Activated CD8-positive, alpha-beta memory T cell treated with anti-CD3 and anti-CD28 coated beads, Interleukin-2, amount 50 U/mL, for 4 hours (primary cell): Measurements from ENCODE around the gene OTX1.
"Not testable (repeated sequence)": the region's sequence is repeated elsewhere in the genome, so short reads cannot be mapped to it uniquely, and the experiment has no call there.

Experiments used
- DNase-seq: peaks from one replicate; pipeline ENCODE4 v3.0.0-alpha.2; 2020

OTX1 gene

DNA sequence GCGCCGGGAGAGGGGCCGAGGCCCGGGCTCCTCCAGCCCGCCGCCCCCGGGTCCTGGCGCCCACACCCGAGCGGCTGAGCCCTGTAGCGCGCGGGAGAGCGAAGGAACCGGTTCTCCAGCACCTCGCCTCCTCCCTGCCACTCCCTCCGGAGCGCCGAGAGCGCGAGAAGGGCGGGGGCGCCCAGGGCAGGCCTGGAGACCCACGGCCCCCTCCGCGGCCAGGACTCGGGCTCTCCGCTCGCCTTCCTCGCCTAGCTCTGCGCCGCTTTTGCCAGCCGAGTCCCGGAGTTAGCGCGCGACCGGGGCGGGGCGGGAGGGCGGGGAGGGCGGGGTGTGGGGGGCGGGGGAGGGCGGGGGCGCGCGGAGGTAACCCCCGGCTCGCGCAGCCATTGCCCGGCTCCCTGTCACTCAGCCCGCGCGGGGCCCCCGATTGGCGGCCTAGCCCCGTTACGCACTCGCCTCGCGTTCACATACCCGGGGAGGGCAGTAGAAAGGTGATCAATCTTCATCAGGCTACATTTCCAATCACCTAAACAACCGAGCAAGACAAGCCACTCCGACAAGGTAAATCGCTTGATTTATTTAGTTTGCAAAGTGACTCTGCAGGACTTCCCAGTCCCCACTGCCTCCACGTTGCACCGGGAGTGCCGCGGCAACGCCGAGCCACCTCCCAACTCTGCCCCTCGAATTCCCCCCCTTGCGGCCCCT is at the start of gene OTX1:
TSS of gene OTX1 (plus strand) at position 497 of the 708 bp plus-strand sequence. CDS start 2,161 bp downstream, outside the sequence.
- DNase-seq = peak; percentile 57

DNA sequence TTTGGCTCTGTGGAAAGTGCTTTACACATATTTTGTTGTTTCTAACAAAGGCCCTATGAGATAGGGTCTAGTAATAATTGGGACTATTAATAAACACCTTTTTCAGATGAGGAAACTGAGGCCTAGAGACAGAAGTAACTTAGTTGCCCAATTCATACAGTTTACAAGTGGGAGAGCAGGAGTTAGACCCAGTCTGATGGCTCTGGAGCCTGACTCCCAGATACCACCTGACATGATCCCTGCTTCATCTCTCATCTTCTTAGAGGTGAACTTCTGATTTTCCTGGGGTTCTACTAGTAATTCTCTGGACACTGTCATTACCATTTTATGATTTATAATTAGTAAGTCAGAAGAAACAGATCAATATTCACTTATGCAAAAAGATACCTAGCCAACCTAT is 49.1 kb upstream of the OTX1 start:
- DNase-seq = no peak

DNA sequence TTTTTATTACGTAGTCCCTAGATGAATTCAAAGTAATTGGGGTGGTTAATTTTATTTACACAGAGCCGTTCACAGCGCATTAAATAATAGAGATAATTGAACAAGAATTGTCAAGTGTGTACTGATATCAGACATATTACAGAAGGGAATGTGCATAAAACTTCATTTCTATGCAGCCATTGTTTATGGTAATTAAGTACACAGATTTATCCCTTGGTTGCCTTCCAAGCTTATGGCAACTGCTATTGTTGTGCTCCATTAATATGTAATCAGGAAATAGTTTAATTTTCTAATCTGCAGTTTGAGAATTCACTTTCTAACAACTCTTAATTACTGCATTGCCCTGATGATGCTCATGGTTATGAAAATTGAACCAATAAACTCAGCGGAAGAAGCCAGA is 47.3 kb upstream of the OTX1 start:
- no peak for DNase-seq

DNA sequence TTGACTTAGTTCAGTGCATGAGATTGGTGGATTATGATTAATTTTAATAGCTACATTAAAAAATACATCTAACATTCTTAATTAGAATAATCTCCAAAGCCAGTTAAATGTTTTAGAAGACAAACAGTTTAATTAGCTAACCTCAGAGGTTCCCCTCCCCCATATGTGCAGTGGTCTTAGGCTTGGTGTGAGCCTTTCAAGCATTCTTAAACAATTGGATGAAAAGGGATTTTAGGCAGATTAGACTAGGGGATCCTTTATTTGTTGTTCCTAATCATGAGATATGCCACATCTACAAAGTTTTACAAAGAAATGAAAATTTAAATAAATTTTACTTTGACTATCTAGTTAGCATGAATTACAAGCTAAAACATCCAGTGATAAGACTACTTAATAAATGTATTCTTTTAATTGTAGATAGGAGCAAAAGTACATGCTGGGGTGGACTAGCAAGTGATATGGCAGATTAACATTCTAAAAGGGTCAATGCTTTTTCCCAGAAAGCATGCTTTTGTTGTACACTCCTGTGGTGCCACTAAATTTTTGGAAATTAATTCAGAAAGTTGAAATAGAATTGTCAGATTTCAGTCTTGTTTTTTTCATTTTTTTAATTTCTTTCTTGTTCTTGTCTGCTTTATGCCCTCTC is 42.7 kb upstream of the OTX1 start:
- no peak for DNase-seq

DNA sequence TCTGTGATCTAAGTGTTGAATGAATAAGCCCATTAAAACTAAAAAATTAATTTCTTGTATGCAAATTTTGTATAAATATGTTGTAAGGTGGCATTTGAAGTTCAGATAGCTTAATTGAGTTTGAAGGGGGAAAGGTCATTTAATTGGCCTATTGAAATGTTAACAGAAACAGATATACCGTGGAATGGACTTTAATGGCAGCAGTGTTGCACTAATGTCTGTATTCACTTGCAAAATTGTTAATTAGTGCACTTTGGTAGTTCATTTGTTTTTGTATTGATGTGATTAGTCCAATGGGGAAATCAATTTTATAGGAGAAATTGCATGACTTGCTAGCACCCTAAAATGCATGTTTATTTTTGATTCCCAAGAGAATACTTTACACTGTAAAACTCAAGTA is 41.8 kb upstream of the OTX1 start:
- DNase-seq = no peak

DNA sequence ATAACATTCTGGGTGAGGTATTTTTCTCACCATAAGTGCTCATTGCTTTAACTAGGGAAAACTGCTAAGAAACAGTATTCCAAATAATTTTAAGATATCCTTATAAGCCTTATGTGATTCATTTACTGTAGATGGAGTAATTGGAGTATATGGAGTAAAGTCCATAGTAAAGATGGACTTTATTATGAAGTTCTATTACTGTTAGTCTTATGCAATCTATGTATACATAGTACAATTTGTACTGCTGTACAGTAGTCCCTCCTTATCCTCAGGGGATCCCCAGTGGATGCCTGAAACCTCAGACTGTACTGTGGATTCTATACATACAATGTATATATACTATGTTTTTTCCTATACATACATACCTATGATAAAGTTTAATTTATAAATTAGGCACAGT is 41.1 kb upstream of the OTX1 start:
- DNase-seq = no peak

DNA sequence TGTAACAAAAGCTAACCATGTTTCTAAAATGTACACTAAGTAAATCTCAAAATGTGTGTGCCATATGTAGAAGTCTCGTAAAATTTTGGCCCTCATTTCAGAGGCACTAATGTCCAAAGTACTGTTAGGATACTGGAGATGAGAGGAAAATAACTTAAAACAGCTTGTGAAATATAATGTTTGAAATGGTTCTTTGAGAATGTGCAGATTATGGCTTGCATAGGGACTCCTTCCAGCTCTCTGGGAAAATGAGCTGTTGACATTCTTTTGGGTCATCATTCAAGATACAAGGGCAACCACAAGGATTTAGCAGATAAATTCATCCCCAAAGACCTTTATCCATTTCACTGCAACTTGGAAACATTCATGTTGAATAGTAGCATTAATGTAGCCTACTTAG is 38.1 kb upstream of the OTX1 start:
- DNase-seq = no peak

DNA sequence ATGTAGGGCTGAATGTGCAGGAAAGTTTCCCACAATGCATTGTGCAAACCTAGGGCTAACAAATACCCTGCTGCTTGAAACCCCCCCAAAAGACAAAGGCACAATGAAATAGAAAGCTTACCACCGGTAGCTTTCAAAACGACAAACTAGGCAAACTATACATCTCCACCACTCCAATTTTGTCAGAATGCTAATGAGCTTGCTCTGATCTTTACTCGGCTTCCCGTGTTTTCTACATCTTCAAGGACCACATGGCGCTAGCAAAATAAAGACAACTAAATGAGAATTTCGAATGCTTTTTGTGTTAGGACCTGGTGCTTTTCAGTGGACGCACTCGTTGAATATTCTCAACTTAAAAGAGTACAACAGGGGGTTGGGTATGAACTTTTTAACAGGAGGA is 37.2 kb upstream of the OTX1 start:
- DNase-seq = no peak

DNA sequence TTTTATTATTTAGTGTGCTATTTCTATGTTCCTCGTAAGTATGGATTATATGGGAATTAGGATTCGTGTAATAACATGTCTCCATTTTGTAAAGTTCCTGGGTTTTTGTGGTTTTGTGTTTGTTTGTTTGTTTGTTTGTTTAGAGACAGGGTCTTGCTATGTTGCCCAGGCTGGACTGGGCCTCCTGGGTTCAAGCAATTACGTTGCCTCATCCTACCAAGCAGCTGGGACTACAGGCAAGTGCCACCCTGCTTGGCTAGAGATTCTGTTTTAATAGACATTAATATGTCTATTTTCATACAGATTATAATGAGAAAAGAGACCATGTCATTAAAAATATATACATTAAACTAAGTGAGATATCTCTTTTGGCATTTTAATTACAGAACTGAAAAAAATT is 35.2 kb upstream of the OTX1 start:
- DNase-seq = no peak

DNA sequence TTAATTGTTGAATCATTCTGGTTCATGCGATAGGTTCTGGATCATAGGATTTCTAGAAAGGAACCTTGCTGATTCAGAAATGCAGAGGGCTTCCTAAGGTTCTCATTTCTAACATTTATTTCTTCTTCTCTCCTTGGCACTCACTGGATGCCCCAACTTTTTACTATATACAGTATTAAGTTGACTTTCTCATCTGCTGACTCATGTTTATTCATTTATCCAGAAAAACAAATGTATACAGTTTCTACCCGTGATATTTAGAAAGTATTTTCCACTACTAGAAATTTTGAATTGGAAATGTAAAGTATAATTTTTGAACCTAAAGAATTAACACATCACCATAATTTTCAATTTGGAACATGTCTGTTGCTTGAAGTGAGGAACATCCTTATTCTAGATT is 32.2 kb upstream of the OTX1 start:
- no peak for DNase-seq

DNA sequence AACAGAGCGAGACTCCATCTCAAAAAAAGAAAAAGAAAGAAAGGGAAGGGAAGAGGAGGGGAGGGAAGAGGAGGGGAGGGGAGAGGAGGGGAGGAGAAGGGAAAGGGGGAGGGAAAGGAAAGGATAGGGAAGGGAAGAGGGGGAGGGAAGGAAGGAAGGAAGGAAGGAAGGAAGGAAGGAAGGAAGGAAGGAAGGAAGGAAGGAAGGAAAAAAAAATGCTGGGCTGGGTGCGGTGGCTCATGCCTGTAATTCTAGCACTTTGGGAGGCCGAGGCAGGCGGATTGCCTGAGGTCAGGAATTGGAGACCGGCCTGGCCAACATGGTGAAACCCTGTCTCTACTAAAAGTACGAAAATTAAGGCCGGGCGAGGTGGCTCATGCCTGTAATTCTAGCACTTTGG is 30.9 kb upstream of the OTX1 start:
- DNase-seq = not testable (repeated sequence)

DNA sequence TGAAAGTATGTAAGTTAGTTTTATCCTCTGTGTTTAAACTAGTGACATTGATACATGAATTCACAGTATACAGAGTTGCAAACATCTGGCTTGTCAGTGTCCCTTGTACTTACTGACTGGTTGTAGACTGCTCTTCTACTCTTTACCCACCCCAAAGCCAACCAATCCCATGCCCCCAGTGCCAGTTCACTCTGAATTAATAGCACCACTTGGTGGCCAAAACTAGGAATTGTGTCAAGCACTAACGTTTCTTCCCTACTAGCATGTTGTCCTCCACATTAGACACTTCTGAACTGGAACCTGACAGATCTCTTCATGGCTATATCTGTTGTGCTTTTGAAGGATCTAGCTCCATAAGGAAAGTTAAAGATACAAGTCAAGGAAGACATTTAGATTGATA is 27.2 kb upstream of the OTX1 start:
- no peak for DNase-seq

DNA sequence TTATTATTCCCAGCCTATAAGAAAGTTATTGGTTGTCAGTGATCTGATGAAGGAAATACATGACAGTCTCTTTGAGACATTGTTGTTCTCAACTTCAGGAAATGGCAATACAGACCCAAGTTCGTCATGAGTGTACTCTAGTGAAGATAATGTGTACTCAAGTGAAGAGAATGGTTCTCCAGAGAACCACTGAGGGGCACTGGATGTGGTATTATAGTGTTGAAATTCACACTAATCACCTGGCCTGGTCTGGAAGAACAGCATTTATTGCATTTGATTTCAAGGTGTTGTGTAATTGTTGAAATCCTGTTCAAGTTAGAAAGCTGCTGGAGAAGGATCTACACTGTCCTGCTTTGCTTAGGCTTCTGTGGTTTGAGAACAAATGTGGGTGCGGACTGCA is 23.4 kb upstream of the OTX1 start:
- no peak for DNase-seq

DNA sequence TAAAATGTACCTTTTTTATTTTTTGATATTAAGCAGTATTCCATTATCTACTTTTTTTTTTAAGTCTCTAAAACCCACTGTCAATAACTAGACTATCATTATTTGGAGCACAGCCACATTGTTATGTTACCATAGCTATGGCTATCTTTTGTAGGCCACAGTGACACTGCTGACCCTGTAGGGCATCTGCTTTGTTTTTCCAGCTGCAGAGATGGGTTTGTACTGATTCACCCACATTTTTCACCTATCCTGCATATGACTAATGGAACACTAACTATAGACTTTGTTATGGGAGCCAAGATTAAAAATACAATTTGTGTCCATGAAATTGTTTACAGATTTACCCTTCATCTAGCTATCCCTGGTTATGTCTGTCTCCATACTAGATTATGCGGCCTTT is 21.6 kb upstream of the OTX1 start:
- no peak for DNase-seq

DNA sequence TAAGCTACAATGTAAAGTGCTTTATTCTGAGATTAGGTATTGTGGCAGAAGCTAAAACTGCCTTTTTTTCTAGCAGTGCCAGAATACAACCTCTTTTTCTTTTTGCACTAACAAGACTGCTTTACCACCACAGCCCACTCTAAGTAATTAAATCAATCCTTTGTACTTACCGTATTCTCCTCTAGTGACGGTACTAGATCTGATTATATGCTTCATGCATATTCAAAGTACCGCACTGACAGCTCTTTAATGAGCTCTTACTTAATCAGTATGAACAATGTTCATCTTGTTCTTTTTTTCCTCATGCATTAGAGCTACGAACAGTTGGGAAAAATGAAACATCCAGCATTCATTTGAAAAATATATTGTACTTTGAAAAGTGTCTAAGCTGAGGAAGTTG is 16.1 kb upstream of the OTX1 start:
- no peak for DNase-seq

DNA sequence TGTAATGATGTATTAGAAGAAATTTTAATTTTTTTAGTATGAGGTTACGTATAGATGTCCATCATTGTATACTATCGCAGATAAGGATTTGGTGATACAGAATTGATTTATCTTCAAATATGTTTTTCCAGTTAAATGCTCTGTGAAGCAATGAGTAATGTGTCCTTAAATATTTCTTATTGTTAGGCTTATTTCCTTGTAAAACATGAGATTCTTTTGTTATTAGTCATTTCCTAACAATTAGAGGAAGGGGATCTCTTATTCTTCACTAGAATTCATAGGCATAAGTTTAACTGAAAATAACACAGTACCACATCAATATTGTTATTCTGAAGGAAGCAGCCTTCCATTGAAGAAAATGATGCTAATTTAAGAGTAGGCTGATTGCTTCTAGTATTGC is 15.5 kb upstream of the OTX1 start:
- DNase-seq = no peak

DNA sequence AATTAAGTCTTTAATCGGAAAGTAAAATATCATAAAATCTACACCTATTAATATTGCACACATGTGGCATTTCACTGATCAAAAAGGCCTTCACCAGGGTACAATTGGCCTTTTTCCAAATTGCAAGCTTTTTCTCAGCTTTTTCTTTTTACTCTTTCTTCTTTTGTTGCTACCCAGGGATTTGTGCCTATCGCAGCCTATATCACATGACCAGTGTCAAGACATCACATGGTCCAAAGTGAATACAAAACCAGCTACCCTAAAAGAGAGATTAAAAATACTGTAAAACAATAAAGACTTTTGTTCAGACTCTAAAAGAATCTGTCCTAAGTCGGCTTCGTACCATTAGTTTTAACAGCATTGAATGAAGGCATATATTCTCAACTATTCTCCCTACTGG is 15.0 kb upstream of the OTX1 start:
- DNase-seq = no peak

DNA sequence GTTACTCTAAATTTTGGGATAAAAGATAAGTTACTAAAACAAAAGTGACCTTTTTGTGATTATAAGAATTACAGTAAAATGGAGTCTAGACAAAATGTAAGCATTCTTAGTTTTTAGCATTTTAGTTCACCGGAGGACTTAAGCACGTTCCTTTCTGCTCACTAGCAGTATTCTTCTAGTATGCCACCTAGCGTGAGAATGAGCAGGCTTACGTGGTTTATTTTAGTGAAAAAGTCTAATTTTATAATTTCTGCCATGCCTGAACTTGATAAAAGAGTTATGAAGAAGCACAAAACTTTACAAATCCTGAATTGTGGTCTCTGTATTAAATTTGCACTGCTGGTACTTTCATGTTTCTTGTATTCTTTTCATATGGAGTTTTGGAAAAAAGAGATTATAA is 12.6 kb upstream of the OTX1 start:
- DNase-seq = no peak

DNA sequence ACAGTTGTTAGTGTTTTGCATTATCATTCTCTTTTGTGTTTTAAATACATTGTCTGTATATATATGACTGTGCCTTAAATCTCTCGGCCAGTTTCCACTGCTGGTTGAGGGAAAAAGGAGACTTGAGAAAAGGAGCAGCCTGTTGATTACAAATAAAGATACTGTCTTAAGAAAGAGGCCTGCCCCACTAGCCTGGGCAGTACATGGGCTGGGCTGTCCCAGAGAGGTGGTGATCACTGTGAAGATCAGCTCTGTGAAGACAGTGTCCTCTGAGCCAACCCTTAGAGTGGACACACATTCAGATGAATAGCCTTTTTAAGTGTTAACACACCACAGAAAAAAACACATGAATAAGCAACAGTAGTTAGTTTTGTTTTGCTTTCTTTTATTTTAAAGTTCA is 10.0 kb upstream of the OTX1 start:
- no peak for DNase-seq

DNA sequence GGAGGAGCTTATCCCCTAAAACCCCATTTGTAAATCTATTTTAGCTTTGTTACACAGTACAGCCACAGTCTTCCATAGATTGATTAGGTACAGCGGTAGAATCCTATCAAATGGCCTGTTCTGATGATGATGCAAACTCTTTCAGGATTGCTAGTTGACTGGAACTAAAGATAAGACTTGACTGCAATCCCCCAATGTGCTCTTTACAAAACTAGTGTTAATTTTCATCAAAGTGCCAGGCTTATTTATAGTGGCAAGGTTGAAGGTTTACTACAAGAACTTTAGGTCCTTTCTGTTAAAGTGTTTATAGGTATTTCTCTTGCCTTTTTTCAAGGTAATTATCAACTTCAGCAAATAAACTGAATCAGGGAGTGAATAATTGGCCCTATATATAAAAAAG is 9.0 kb upstream of the OTX1 start:
- no peak for DNase-seq

DNA sequence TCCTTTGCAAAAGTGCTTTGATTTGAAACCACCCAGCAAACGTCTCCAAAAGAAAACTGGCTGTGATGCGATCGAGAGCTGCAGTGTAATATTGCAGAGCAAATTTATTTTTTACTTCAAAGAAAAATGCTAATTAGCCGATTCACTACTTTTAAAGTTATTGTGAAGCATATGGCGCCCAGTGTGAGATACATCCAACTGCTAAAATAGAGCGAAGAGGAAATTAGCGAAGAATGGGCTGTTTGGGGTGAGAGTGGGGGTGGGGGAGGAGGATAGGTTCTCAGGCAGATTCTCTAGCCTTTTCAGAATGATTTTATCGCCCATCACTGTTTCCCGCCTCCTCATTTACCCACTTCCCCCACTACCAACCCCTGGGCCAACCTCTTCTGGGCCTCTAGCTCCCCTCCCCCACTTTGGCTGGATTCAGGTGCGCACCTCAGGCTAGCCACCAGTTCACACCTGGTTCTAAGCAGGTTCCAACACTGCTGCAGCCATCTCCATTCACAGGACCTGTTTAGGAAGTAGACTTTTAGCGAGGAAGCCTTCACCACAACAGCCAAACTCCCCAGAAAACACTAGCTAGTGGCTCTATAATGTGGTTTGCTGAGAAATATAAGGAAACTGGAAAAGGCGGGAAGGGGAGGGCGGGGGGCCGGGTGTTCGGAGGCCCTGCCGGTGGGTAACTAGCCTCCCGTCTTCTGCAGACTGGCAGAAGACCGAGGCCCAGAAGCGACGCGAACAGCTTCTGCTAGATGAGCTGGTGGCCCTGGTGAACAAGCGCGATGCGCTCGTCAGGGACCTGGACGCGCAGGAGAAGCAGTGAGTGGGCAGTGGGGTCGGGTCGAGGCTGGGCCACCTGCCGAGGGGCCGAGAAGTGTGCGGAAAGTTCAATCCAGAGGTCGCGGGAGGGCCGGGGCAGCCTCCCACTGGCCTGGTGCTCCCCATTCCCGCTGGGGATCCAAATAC is 6.0 kb upstream of the OTX1 start:
- DNase-seq = no peak

DNA sequence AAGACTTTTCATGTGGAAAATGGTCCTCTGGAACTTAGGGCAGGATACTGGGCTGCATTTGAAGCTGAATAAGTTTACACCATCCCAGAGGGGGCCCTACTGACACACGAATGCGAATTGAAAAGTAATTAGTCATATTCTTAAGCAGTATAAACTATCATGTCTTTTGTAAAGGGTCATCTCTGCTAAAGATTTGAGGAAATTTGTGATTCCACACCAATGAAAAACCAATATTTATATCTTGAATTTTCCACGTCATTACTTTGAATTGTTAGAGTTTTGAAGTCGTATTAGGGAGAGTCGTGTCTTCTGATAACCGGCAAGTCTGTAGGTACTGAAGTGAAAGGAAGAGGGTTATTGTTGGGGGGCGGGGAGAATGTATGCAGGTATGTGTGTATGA is 4.1 kb upstream of the OTX1 start:
- no peak for DNase-seq

DNA sequence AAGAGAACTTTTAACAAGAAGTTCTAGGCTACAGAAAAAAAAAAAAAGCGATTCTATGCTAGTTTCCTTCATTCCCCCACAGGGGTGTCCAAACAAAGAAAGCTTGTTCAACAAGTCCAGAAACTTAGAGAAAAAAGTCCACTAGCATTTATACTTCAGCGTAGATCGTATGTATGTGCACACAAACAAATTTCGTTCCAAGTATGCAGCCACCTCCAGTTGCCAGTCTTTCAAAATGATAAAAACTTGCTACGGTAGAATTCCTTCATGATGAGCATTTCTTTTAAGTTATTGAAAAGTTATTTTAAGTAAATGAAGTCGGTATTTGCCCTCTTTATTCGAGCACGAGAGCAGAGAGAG is 3.7 kb upstream of the OTX1 start:
- DNase-seq = no peak
